Thyroid gland (tissue), 4 donors: ENCODE data around the gene DNAJC17.

Experiments
- CTCF ChIP-seq, 6 experiments: fragments of 200-600 bp in 3 of 6; fragments of 450-650 bp in 3 of 6; sonication (generic) in 3 of 6; IDR thresholded peaks; one replicate each; pipeline ENCODE4 v1.5.1; 2016 to 2019; ENCODE audit warnings: antibody characterized with exemption in 6 of 6, mild to moderate bottlenecking in 2 of 6, inconsistent platforms in 1 of 6, moderate library complexity in 1 of 6
- POLR2A ChIP-seq, 2 donors: fragments of 450-650 bp; IDR thresholded peaks; one replicate each; pipeline ENCODE4 v1.6.1; 2017; ENCODE audit warnings: antibody characterized with exemption in 2 of 2, mild to moderate bottlenecking in 2 of 2, moderate library complexity in 1 of 2

- TF ChIP-seq CTCF (IDR thresholded peaks at IDR 0.05) (no peak), POLR2A (IDR thresholded peaks at IDR 0.05) (no peak)
Observed at GRCh38 chr15:40789119-40789518, 18.2 kb downstream of the DNAJC17 start.
